GM23338 (cell line): ENCODE measurements around the gene EMP2. TPM values are rescaled to one million over a fixed set of nuclear protein-coding genes. Genes with fewer than 3 reads are reported as not detected.

Experiments
- ATAC-seq: fragments of 200-7000 bp; cut with Tn5 transposase; 3 replicates; pipeline ENCODE4 v1.9.1; 2020
- DNase-seq: peaks from one replicate; pipeline ENCODE4 v3.0.0-alpha.2; 2015; ENCODE audit warnings: low spot score
- H2AFZ ChIP-seq: fragments of 200-600 bp; sonication (generic); 2 replicates; pipeline ENCODE4 v1.8.0; 2016; ENCODE audit warnings: antibody characterized with exemption, mild to moderate bottlenecking, moderate library complexity
- H3F3A ChIP-seq: fragments of 200-600 bp; sonication (generic); replicated peaks from 2 replicates; pipeline ENCODE4 v1.8.0; 2017; ENCODE audit warnings: antibody characterized with exemption, mixed run types, low read depth
- H3K27ac ChIP-seq: fragments of 200-600 bp; sonication (generic); 2 replicates; pipeline ENCODE4 v1.6.1; 2016; ENCODE audit warnings: low read depth
- H3K27me3 ChIP-seq: fragments of 200-600 bp; sonication (generic); 2 replicates; pipeline ENCODE4 v1.8.0; 2016; ENCODE audit warnings: mild to moderate bottlenecking, mixed run types, moderate library complexity; ENCODE audit not compliant: insufficient read depth
- H3K36me3 ChIP-seq: fragments of 200-600 bp; sonication (generic); 2 replicates; pipeline ENCODE4 v1.8.0; 2016; ENCODE audit warnings: mild to moderate bottlenecking; ENCODE audit not compliant: insufficient read depth
- H3K4me1 ChIP-seq: fragments of 200-600 bp; sonication (generic); 2 replicates; pipeline ENCODE4 v1.8.0; 2016; ENCODE audit warnings: mild to moderate bottlenecking, moderate library complexity; ENCODE audit not compliant: insufficient read depth
- H3K4me2 ChIP-seq: fragments of 200-600 bp; sonication (generic); 2 replicates; pipeline ENCODE4 v1.7.1; 2017; ENCODE audit warnings: mixed run types
- H3K4me3 ChIP-seq: fragments of 200-600 bp; sonication (generic); 2 replicates; pipeline ENCODE4 v1.6.1; 2016; ENCODE audit warnings: mixed run types
- H3K79me2 ChIP-seq: fragments of 200-600 bp; sonication (generic); replicated peaks from 2 replicates; pipeline ENCODE4 v1.8.0; 2017; ENCODE audit warnings: mild to moderate bottlenecking; ENCODE audit not compliant: insufficient read depth
- H3K9me2 ChIP-seq: fragments of 200-600 bp; sonication (generic); 2 replicates; pipeline ENCODE4 v1.8.0; 2017; ENCODE audit not compliant: insufficient read depth
- H4K20me1 ChIP-seq: fragments of 200-600 bp; sonication (generic); replicated peaks from 2 replicates; pipeline ENCODE4 v1.8.0; 2017; ENCODE audit warnings: mild to moderate bottlenecking; ENCODE audit not compliant: insufficient read depth
- H3K27ac Mint-ChIP-seq: 2 replicates; pipeline ENCODE4 v1.8.0; 2020; ENCODE audit warnings: inconsistent platforms, mild to moderate bottlenecking, moderate library complexity, mixed read lengths
- H3K27me3 Mint-ChIP-seq: 3 replicates; pipeline ENCODE4 v1.8.0; 2022; ENCODE audit warnings: low read depth, mild to moderate bottlenecking, moderate library complexity, mixed read lengths, inconsistent platforms; ENCODE audit not compliant: insufficient read depth, poor library complexity
- H3K36me3 Mint-ChIP-seq: 3 replicates; pipeline ENCODE4 v1.8.0; 2021; ENCODE audit warnings: low read depth, mild to moderate bottlenecking, inconsistent platforms, moderate library complexity, mixed read lengths
- H3K4me1 Mint-ChIP-seq: 3 replicates; pipeline ENCODE4 v1.8.0; 2020; ENCODE audit warnings: mild to moderate bottlenecking, inconsistent platforms, mixed read lengths
- H3K4me3 Mint-ChIP-seq: 3 replicates; pipeline ENCODE4 v1.8.0; 2021; ENCODE audit warnings: moderate library complexity, mild to moderate bottlenecking, inconsistent platforms, mixed read lengths
- H3K9me3 Mint-ChIP-seq: 3 replicates; pipeline ENCODE4 v1.8.0; 2020; ENCODE audit warnings: moderate library complexity, mild to moderate bottlenecking, inconsistent platforms, mixed read lengths
- CREB1 ChIP-seq: fragments of 250-450 bp; sonication (Bioruptor Pico); IDR thresholded peaks from 2 replicates; pipeline ENCODE4 v1.5.0; 2020; ENCODE audit warnings: low read depth, mild to moderate bottlenecking, moderate library complexity
- CTCF ChIP-seq, 2 experiments: fragments of 200-600 bp in 1 of 2; sonication (generic) in 1 of 2; conservative IDR thresholded peaks; 2 replicates each; pipeline versions ENCODE4 v1.5.1 to v1.6.1; 2016 to 2017; ENCODE audit warnings: antibody characterized with exemption in 2 of 2, low read depth in 2 of 2, mild to moderate bottlenecking in 2 of 2, moderate library complexity in 1 of 2
- EZH2 ChIP-seq: fragments of 200-600 bp; sonication (generic); IDR thresholded peaks from one replicate; pipeline ENCODE4 v1.8.0; 2017; ENCODE audit warnings: antibody characterized with exemption, mild to moderate bottlenecking, low read depth; ENCODE audit not compliant: unreplicated experiment
- EZH2phosphoT487 ChIP-seq: fragments of 200-600 bp; sonication (generic); IDR thresholded peaks from one replicate; pipeline ENCODE4 v1.8.1; 2018; ENCODE audit warnings: antibody characterized with exemption; ENCODE audit not compliant: unreplicated experiment
- JUNB ChIP-seq: IDR thresholded peaks from one replicate; pipeline ENCODE4 v1.6.1; 2016; ENCODE audit warnings: antibody characterized with exemption; ENCODE audit not compliant: unreplicated experiment
- NANOG ChIP-seq: IDR thresholded peaks from 2 replicates; pipeline ENCODE4 v1.6.1; 2016; ENCODE audit warnings: antibody characterized with exemption, borderline replicate concordance
- POLR2AphosphoS5 ChIP-seq: IDR thresholded peaks from 2 replicates; pipeline ENCODE4 v1.6.1; 2016; ENCODE audit warnings: antibody characterized with exemption, low read depth
- REST ChIP-seq: IDR thresholded peaks from one replicate; pipeline ENCODE4 v1.6.1; 2018; ENCODE audit warnings: antibody characterized with exemption; ENCODE audit not compliant: unreplicated experiment
- STAT1 ChIP-seq: IDR thresholded peaks from one replicate; pipeline ENCODE4 v1.6.1; 2016; ENCODE audit warnings: antibody characterized with exemption; ENCODE audit not compliant: unreplicated experiment
- ZNF114 ChIP-seq: fragments of 250-450 bp; sonication (Bioruptor Pico); IDR thresholded peaks from 2 replicates; pipeline ENCODE4 v1.5.0; 2020; ENCODE audit warnings: mild to moderate bottlenecking, moderate library complexity
- ZNF331 ChIP-seq: fragments of 250-450 bp; sonication (Bioruptor Pico); IDR thresholded peaks from 2 replicates; pipeline ENCODE4 v1.5.0; 2020; ENCODE audit warnings: low read depth, mild to moderate bottlenecking, moderate library complexity
- ZNF462 ChIP-seq: fragments of 250-450 bp; sonication (Bioruptor Pico); IDR thresholded peaks from 2 replicates; pipeline ENCODE4 v1.5.0; 2020; ENCODE audit warnings: mild to moderate bottlenecking, moderate library complexity
- polyA plus RNA-seq: library from polyadenylated mRNA; unstranded; fragments of >200 nt; fragmentation: Nextera tagmentation; extraction: Ambion mirVana; gene quantifications from 2 replicates; pipeline ENCODE4 v1.2.1, GENCODE V29; 2016
- total RNA-seq: library from RNA; depleted of rRNA; stranded (reverse); fragments of >200 nt; shearing (Covaris generic); gene quantifications from 2 replicates; pipeline ENCODE4 v1.2.3, GENCODE V29; 2014
- TF ChIP-seq, protein P1 (sequence below): IDR thresholded peaks from 2 replicates; pipeline ENCODE4 v1.6.1; 2016; ENCODE audit warnings: antibody characterized with exemption

The EMP2 gene
- total and polyA plus RNA-seq, 2 experiments from 2014 or later, result 7.3 to 40.1 TPM

- no peaks in the 10 kb centered on the region for H3K27me3 ChIP-seq
- peaks cover 2% of the 10 kb centered on the region for H3K27me3 Mint-ChIP-seq
- H3K9me2 ChIP-seq, result no peaks in the 10 kb centered on the region
- H3K4me3 ChIP-seq, result no peak overlapping the region
- no peak overlapping the region for H2AFZ ChIP-seq
- H3K4me1 Mint-ChIP-seq, result no peaks in the 10 kb centered on the region; the same call in 2 of the 3 replicates
- DNase-seq (no peak), ATAC-seq (no peak)
- peaks cover 29% of the 10 kb centered on the region for H3K36me3 Mint-ChIP-seq
- no peak overlapping the region for H3K4me3 Mint-ChIP-seq
- H3K4me1 ChIP-seq, result no peaks in the 10 kb centered on the region
- no peak overlapping the region for H3K27ac Mint-ChIP-seq
- H3F3A ChIP-seq, result no peaks in the 10 kb centered on the region
- H3K9me3 Mint-ChIP-seq, result peaks cover 41% of the 10 kb centered on the region
- peaks cover 4% of the 10 kb centered on the region; the same call in 1 of the 2 replicates for H4K20me1 ChIP-seq
- H3K79me2 ChIP-seq, result no peaks in the 10 kb centered on the region
- H3K27ac ChIP-seq, result no peak overlapping the region
- H3K36me3 ChIP-seq, result no peaks in the 10 kb centered on the region; the same call in 1 of the 2 replicates
- H3K4me2 ChIP-seq, result no peak overlapping the region
- TF ChIP-seq POLR2AphosphoS5 (no peak), ZNF462 (CRISPR knock-in tag) (no peak), NANOG (no peak), CREB1 (CRISPR knock-in tag) (no peak), EZH2phosphoT487 (no peak), CTCF (conservative IDR thresholded peaks at IDR 0.05; ENCODE audit: low read depth in 2 of 2) (no peak), ZNF331 (CRISPR knock-in tag) (no peak), ZNF114 (CRISPR knock-in tag) (no peak), STAT1 (no peak), EZH2 (no peak), REST (no peak), JUNB (no peak)
- TF ChIP-seq, protein P1, sequence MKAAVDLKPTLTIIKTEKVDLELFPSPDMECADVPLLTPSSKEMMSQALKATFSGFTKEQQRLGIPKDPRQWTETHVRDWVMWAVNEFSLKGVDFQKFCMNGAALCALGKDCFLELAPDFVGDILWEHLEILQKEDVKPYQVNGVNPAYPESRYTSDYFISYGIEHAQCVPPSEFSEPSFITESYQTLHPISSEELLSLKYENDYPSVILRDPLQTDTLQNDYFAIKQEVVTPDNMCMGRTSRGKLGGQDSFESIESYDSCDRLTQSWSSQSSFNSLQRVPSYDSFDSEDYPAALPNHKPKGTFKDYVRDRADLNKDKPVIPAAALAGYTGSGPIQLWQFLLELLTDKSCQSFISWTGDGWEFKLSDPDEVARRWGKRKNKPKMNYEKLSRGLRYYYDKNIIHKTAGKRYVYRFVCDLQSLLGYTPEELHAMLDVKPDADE, result no peak
These were observed 15.8 kb downstream of the EMP2 start for GRCh38 chr16:10564591-10564990.
